ENCODE measurements around the gene PLA2G4B.

GRCh38 chr15:41895491-41895890 lies 56.8 kb downstream of the PLA2G4B start:
- no peak for TF ChIP-seq CTCF (IDR thresholded peaks at IDR 0.05)
- TF ChIP-seq EZH2 (IDR thresholded peaks at IDR 0.05; ENCODE audit: borderline replicate concordance, insufficient read depth, low read depth, low read length, poor library complexity, severe bottlenecking), result no peak
